Cerebellar cortex (tissue), 1 donor: ENCODE data around the gene INSC.

Experiments used
- DNase-seq: peaks from one replicate; pipeline ENCODE4 v3.0.0-alpha.2; 2015; ENCODE audit warnings: low spot score

The INSC gene

GRCh38 chr11:15223318-15223717 lies 108.6 kb downstream of the INSC start:
- no peak for DNase-seq

DNA sequence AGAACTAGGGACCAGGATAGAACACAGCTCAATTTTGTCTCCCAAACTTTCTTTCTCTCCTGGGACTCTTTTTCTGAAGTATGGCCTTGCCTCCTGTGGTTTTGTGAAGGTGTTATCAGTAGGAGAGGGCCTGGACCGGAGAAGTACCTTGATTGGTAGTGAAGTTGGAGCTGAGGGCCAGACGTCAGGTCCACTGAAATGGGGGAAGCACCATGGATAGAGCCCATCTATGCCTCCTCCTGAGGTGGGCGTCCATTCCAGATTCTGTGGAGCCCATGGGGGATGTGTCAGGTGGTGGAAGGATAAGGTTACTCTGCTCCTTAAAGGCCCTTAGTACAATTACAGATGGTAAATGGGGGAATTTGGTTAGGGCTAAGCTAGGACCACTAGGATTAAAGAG lies 109.7 kb downstream of the INSC start:
- DNase-seq: no peak

- DNase-seq: no peak
Observed at GRCh38 chr11:15227011-15227410, 112.3 kb downstream of the INSC start.

DNA sequence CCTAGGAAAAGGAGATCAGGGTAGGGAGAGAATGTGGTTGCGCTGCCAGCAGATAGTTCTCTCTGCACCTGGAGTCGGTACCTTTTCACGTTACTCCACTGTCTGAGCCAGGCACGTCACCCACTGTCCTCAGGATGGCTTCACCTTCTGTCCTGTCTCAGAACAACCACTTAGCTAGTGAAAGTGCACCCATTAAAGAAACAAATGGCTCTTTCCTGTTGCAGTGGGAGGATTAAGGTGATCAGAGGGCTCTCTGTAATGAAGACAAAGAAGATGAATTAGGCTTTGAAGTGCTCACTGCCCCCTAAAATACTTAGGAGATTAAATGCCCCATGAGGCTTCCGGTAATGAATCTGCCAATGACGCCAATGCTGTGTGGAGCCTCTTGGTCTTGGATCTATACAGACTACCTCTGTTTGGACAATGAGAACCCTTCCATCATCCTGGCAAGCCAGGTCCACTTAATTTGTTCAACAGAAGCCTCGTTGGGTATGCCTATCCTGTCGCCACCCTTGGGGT lies 113.7 kb downstream of the INSC start:
- no peak for DNase-seq

GRCh38 chr11:15229069-15229468 lies 114.3 kb downstream of the INSC start:
- no peak for DNase-seq

GRCh38 chr11:15232496-15232895 lies 117.8 kb downstream of the INSC start:
- no peak for DNase-seq

DNA sequence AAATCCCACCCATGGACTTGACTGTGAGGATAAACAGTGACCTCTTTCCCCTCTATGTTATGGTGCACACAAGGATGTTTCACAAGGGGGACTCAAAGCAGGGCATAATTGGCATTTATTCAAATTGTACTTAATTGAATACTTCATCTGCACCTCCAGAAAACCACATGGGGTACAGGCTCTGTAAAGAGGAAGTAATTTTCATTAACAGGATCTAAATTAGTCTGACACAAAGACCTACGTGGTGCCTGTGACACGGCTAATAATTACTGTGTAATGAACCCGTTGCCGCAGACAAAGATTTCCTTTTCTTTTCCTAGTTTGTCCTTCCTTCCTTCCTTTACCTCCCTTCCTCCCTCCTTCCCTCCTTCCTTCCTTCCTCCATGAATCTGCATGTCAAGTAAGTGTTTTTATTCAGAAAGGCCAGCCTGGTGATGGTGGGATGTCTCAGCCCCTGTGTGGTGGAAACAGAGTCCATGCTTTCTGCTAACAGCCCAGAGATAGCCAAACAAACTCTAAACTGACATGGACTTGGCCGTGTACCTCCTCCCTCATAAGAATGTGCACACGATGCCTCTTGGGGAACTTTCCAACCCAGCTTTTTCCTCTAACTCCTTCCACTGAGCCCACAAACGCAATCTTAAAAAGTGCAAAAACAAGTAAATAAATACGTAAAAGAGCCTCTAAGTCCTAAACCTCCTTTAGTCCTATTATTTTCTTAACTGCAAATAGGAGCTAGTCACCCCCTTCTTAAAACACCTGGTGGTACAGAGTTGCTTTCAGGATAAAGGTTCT lies 118.8 kb downstream of the INSC start:
- DNase-seq: no peak

DNA sequence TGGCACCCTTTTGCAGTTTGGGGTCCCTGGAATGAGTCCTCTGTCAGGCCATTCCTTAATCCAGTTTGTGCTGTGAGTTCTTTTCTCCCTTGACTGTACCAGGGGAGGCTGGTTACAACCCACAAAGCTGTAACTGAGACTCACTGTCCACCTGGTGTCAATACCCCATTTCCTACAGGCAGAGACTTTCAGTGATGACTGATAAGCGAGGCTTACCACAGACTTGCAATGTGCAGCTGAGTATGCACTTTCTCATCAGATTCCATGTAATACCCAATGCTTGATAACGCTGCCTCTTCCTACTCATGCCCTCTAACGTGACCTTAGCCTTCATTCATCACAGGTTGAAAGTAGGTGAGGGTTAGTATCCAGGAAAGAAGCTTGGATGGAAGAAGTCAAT lies 120.1 kb downstream of the INSC start:
- no peak for DNase-seq

GRCh38 chr11:15236559-15236958 lies 121.8 kb downstream of the INSC start:
- no peak for DNase-seq

GRCh38 chr11:15238856-15239255 lies 124.1 kb downstream of the INSC start:
- no peak for DNase-seq

DNA sequence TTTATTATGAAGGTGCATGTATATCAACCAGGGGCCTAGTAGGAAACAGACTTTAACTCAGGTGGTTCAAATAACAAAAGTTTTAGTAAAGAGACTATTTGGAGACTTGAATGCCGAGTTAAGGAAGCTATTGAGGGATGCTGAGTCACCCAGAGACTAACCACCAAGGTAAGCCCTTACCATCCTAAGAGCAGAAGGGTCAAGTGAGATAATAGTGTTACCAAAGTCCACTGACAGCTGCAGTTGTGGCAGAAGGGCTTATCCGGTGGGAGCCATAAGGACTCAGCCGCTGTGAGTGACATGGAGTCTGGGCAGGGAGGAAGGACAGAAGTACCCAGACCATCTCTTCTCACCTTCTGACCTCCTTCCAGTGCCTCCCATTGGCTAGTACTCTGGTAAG lies 134.0 kb downstream of the INSC start:
- no peak for DNase-seq

GRCh38 chr11:15258433-15259165 lies 143.9 kb downstream of the INSC start:
- DNase-seq: peak; percentile 1

DNA sequence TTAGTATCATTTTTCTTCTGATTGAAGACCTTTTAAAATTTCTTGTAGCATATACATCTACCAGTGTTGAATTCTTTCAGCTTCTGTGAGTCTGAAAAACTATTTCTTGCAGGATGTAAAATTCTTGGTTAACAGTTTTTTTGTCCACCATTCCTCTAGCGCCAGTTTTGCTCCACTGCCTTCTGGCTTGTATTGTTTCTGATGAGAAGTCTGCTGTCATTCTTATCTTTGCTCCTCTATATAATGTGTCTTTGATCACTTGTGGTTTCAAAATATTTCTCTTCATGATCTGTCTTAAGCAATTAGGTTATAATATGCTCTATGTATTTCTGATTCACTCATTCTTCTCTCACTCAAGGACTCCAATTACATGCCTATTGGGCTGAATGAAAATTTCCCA lies 152.3 kb downstream of the INSC start:
- no peak for DNase-seq

GRCh38 chr11:15268598-15268997 lies 153.9 kb downstream of the INSC start:
- no peak for DNase-seq

- no peak for DNase-seq
Observed at GRCh38 chr11:15275141-15275540, 160.4 kb downstream of the INSC start.

GRCh38 chr11:15276621-15277020 lies 161.9 kb downstream of the INSC start:
- peak; percentile 3 for DNase-seq

- no peak for DNase-seq
Observed at GRCh38 chr11:15278128-15278527, 163.4 kb downstream of the INSC start.

- DNase-seq: no peak
Observed at GRCh38 chr11:15280393-15280792, 165.7 kb downstream of the INSC start.

GRCh38 chr11:15282754-15283153 lies 168.0 kb downstream of the INSC start:
- DNase-seq: no peak

DNA sequence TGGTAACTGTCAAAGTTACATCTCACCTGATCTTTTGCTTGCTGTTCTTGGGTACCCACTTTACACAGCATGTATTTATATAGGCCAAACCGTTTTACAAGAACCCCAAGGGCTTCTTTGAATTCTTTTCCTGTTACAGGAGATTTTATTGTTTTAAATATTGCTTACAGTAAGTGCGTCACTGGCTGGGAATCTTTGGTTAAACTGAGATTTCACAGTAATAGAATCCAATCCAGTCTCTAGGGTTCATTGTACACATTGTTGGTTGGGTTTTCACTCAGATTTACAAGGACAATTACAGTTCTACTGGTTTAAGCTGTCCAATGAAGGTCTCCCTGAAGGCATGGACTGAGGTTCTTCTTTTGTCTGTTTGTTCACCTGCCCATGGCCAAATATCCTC lies 171.7 kb downstream of the INSC start:
- DNase-seq: no peak

DNA sequence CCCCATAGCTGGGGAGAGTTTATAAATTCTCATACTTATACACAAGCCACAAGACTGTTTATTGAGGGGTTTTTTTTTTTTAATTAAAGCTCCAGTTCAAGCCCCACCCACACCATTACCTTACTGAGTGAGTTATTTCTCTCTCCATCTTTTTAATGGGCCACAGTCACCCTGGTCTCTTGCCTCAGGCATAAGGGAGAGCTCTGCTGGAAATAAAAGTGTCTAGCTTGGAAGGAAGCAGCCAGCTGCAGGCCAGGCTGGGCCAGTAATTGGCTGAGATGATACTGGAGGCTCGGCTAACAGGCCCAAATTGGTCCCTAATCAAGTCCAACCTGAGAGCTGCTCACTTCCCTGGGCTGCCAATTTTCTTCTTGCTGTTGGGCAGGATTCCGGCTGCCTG lies 174.1 kb downstream of the INSC start:
- no peak for DNase-seq

- DNase-seq: no peak
Observed at GRCh38 chr11:15289723-15290122, 175.0 kb downstream of the INSC start.

DNA sequence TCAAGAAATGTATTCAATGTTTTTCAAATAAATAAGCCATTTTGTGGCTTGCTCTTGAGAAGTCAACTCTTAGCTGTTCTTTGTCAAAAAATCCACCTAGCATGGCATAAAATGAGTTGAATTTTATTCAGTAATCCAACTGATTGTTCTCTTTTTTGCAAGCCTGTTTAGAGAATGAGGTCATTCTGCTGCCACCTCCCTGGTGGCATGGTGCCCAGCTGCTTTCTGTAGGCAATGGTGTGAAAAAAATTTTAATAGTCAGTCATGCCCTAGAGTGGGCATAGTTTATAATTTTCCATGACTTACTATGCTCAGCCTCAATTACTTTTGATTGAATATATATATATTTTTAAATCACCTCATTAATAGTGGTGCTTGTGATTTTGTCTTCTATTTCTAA lies 177.2 kb downstream of the INSC start:
- peak; percentile 2 for DNase-seq
